Brain microvascular endothelial cell (primary cell): Measurements from ENCODE around the gene FAXC.
A peak's percentile ranks its signal among the peaks of the same experiment; 100 is the strongest.

Source experiments
- DNase-seq: peaks from one replicate; pipeline ENCODE4 v3.0.0-alpha.2; 2020
- H3K27ac ChIP-seq: fragments of 250-450 bp; sonication (Bioruptor Pico); 2 replicates; pipeline ENCODE4 v1.5.1; 2020; ENCODE audit warnings: mild to moderate bottlenecking, moderate library complexity
- H3K27me3 ChIP-seq: fragments of 250-450 bp; sonication (Bioruptor Pico); replicated peaks from 2 replicates; pipeline ENCODE4 v1.5.1; 2020; ENCODE audit warnings: mild to moderate bottlenecking
- H3K36me3 ChIP-seq: fragments of 250-450 bp; sonication (Bioruptor Pico); replicated peaks from 2 replicates; pipeline ENCODE4 v1.5.1; 2020; ENCODE audit warnings: mild to moderate bottlenecking
- H3K4me3 ChIP-seq: 2 replicates; pipeline ENCODE4 v1.5.1; 2011; ENCODE audit warnings: low read depth, mild to moderate bottlenecking, control low read depth, low read length, moderate library complexity
- CTCF ChIP-seq: IDR thresholded peaks from 2 replicates; pipeline ENCODE4 v1.5.1; 2011; ENCODE audit warnings: low read depth, mild to moderate bottlenecking, moderate library complexity, low read length, control low read depth, inconsistent platforms; ENCODE audit errors: missing control alignments
- in situ Hi-C: cut with HindIII; loops from 2 replicates; pipeline ENCODE4 v1.10.0; 2017; ENCODE audit warnings: low sequenced_read_pairs, low pct_ligation_motif_present

Gene FAXC

GRCh38 chr6:99359800-99360199 is 10.3 kb upstream of the FAXC start:
- no peak for TF ChIP-seq CTCF
- no peak overlapping the region for H3K27ac ChIP-seq
- DNase-seq = no peak
- in situ Hi-C loops = no loop called here
- no peaks in the 10 kb centered on the region for H3K36me3 ChIP-seq
- no peaks in the 10 kb centered on the region for H3K27me3 ChIP-seq
- H3K4me3 ChIP-seq = no peak overlapping the region

GRCh38 chr6:99356641-99357040 is 7.2 kb upstream of the FAXC start:
- H3K27me3 ChIP-seq = no peaks in the 10 kb centered on the region
- H3K27ac ChIP-seq = no peak overlapping the region
- no peak for DNase-seq
- no peak for TF ChIP-seq CTCF
- in situ Hi-C loops = no loop called here
- H3K4me3 ChIP-seq = no peak overlapping the region
- no peaks in the 10 kb centered on the region for H3K36me3 ChIP-seq

GRCh38 chr6:99354983-99355382 is 5.5 kb upstream of the FAXC start:
- no peak for TF ChIP-seq CTCF

GRCh38 chr6:99353126-99353525 is 3.7 kb upstream of the FAXC start:
- H3K27me3 ChIP-seq = no peaks in the 10 kb centered on the region
- TF ChIP-seq CTCF = no peak
- H3K4me3 ChIP-seq = no peak overlapping the region
- no peaks in the 10 kb centered on the region for H3K36me3 ChIP-seq
- DNase-seq = peak; percentile 14
- no peak overlapping the region for H3K27ac ChIP-seq
- in situ Hi-C loops = no loop called here

More at GRCh38 chr6:99354983-99355382, 5.5 kb upstream of the FAXC start:
- no peak overlapping the region for H3K4me3 ChIP-seq
- DNase-seq = no peak
- H3K27me3 ChIP-seq = no peaks in the 10 kb centered on the region
- H3K36me3 ChIP-seq = no peaks in the 10 kb centered on the region
- H3K27ac ChIP-seq = no peak overlapping the region
- in situ Hi-C loops = no loop called here

GRCh38 chr6:99350573-99350972 is 1.1 kb upstream of the FAXC start:
- TF ChIP-seq CTCF = no peak
- in situ Hi-C loops = no loop called here
- Histone ChIP-seq H3K4me3 (no peak overlapping the region), H3K36me3 (no peaks in the 10 kb centered on the region), H3K27ac (no peak overlapping the region), H3K27me3 (no peaks in the 10 kb centered on the region)
- DNase-seq = no peak
